Measurements from ENCODE around the gene SEMA6A. TPM values are rescaled to one million over a fixed set of nuclear protein-coding genes. Genes with fewer than 3 reads are reported as not detected.

SEMA6A gene
- polyA plus RNA-seq, 3 donors, result 0.16 TPM; not detected in 2

DNA sequence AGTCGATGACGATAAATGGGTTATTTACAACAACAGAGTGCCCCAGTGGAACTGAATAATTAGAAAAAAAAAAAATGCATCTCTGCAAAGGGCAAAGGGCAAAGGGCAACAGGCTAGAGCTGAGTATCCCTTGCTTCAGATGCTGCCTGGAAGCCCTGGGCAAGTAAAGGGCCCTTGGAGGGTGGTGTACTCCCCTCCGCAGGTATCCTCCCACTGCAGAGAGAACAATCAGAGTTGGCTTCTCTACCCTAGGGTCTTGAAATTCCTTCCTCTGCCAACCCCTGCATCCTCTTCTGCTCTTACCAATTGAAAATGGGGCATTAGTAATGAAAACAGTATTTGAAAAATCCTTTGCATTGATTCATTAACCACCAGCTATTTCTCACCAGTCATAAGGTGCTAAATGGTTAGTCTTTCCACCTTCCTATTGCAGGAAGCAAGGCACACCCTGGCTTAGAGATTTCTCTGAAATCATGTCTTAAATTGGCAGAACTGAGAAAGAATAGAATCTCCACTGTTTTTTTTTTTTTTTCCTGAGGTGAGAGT lies 122.6 kb downstream of the SEMA6A start:
- intact Hi-C loops (cut with micrococcal nuclease), result no loop called here
- no peaks in the 10 kb centered on the region for H3K27me3 ChIP-seq (ENCODE audit: control insufficient read depth in 2 of 2, insufficient read depth in 2 of 2, low read length in 2 of 2)

DNA sequence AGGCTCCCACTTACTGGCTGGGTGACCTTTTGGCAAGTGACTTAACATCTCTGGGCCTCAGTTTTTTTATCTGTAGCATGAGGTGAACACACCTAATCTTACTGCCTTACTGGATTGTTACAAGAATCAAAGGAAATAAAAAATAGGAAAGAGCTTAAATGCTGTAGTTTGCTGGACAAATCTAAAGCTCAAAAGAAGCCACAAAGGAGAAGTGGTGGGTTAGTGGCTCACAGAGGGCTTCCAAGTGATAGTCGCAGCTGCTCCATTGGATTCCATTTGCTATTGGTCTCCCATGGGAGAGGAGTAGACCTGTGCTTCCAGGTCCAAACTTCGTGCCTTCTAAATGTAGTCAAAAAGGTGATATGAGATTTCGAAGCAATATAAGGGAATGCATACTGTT lies 123.6 kb downstream of the SEMA6A start:
- intact Hi-C loops (cut with micrococcal nuclease), result no loop called here
- Histone ChIP-seq H3K4me2 (replicated peaks; ENCODE audit: extremely low read depth, low read length, poor library complexity, severe bottlenecking) (no peak overlapping the region), H3K9me3 (replicated peaks in 1 of 2; ENCODE audit: control insufficient read depth in 1 of 2, insufficient read depth in 1 of 2, low read length in 2 of 2) (peaks cover 11 to 14% of the 10 kb centered on the region in 2 donors), H4K20me1 (ENCODE audit: insufficient read depth, low read length) (no peaks in the 10 kb centered on the region), H3K27me3 (ENCODE audit: control insufficient read depth in 2 of 2, insufficient read depth in 2 of 2, low read length in 2 of 2) (no peaks in the 10 kb centered on the region), H3K79me2 (ENCODE audit: insufficient read depth, low read length) (no peaks in the 10 kb centered on the region), H2AFZ (ENCODE audit: insufficient read depth, low read depth, low read length, poor library complexity, severe bottlenecking) (no peak overlapping the region), H3K4me1 (ENCODE audit: control insufficient read depth in 1 of 2, insufficient read depth in 2 of 2, low read length in 2 of 2) (peaks cover 16 to 20% of the 10 kb centered on the region in 2 donors), H3K4me3 (replicated peaks in 1 of 3; ENCODE audit: low read depth in 2 of 3, low read length in 3 of 3) (no peak overlapping the region), H3K9ac (ENCODE audit: insufficient read depth, low read length, poor library complexity, severe bottlenecking) (no peak overlapping the region), H3K27ac (ENCODE audit: low read depth in 1 of 2, low read length in 2 of 2) (no peak overlapping the region), H3K36me3 (replicated peaks in 1 of 2; ENCODE audit: control insufficient read depth in 1 of 2, insufficient read depth in 2 of 2, low read length in 2 of 2) (peaks cover 0 to 7% of the 10 kb centered on the region in 2 donors)
- TF ChIP-seq, protein P1, sequence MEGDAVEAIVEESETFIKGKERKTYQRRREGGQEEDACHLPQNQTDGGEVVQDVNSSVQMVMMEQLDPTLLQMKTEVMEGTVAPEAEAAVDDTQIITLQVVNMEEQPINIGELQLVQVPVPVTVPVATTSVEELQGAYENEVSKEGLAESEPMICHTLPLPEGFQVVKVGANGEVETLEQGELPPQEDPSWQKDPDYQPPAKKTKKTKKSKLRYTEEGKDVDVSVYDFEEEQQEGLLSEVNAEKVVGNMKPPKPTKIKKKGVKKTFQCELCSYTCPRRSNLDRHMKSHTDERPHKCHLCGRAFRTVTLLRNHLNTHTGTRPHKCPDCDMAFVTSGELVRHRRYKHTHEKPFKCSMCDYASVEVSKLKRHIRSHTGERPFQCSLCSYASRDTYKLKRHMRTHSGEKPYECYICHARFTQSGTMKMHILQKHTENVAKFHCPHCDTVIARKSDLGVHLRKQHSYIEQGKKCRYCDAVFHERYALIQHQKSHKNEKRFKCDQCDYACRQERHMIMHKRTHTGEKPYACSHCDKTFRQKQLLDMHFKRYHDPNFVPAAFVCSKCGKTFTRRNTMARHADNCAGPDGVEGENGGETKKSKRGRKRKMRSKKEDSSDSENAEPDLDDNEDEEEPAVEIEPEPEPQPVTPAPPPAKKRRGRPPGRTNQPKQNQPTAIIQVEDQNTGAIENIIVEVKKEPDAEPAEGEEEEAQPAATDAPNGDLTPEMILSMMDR (IDR thresholded peaks at IDR 0.05), result no peak
- H3K4me3 Mint-ChIP-seq, result no peak overlapping the region
- no peak overlapping the region for H3K27ac Mint-ChIP-seq
- WGBS (ENCODE audit: insufficient coverage), result 50% methylated on average over 3 of the region's 3 CpGs
- H3K27me3 Mint-ChIP-seq (ENCODE audit: low read depth in 3 of 3), result peaks cover 0 to 2% (median 0%) of the 10 kb centered on the region in 3 donors
- H3K4me1 Mint-ChIP-seq, result peaks cover 28% of the 10 kb centered on the region
- DNase-seq, result no peak
- peaks cover 20 to 21% of the 10 kb centered on the region in 2 donors for H3K36me3 Mint-ChIP-seq
- H3K9me3 Mint-ChIP-seq, result peaks cover 4 to 14% (median 10%) of the 10 kb centered on the region in 7 donors

More for the DNA sequence above, 122.6 kb downstream of the SEMA6A start:
- TF ChIP-seq, protein P1 (IDR thresholded peaks at IDR 0.05), result no peak
- DNase-seq, result no peak
- no CpG with 5 or more reads among the region's 3 CpGs for WGBS (ENCODE audit: insufficient coverage)
- H3K4me2 ChIP-seq (replicated peaks; ENCODE audit: extremely low read depth, low read length, poor library complexity, severe bottlenecking), result no peak overlapping the region
- H3K4me3 Mint-ChIP-seq, result no peak overlapping the region
- no peak overlapping the region for H3K27ac ChIP-seq (ENCODE audit: low read depth in 1 of 2, low read length in 2 of 2)
- H3K9me3 Mint-ChIP-seq, result peaks cover 0 to 6% (median 4%) of the 10 kb centered on the region in 7 donors
- peak overlapping the region in 2 of 7 donors; percentile 10 to 30 for H3K27ac Mint-ChIP-seq
- H3K79me2 ChIP-seq (ENCODE audit: insufficient read depth, low read length), result no peaks in the 10 kb centered on the region
- H3K4me1 Mint-ChIP-seq, result peaks cover 28% of the 10 kb centered on the region
- H3K36me3 ChIP-seq (replicated peaks in 1 of 2; ENCODE audit: control insufficient read depth in 1 of 2, insufficient read depth in 2 of 2, low read length in 2 of 2), result peaks cover 0 to under 1% of the 10 kb centered on the region in 2 donors
- H3K36me3 Mint-ChIP-seq, result peaks cover 11 to 13% of the 10 kb centered on the region in 2 donors
- peaks cover 3 to 5% of the 10 kb centered on the region in 2 donors for H3K9me3 ChIP-seq (replicated peaks in 1 of 2; ENCODE audit: control insufficient read depth in 1 of 2, insufficient read depth in 1 of 2, low read length in 2 of 2)
- no peak overlapping the region for H2AFZ ChIP-seq (ENCODE audit: insufficient read depth, low read depth, low read length, poor library complexity, severe bottlenecking)
- H4K20me1 ChIP-seq (ENCODE audit: insufficient read depth, low read length), result no peaks in the 10 kb centered on the region
- no peak overlapping the region for H3K9ac ChIP-seq (ENCODE audit: insufficient read depth, low read length, poor library complexity, severe bottlenecking)
- H3K4me3 ChIP-seq (replicated peaks in 1 of 3; ENCODE audit: low read depth in 2 of 3, low read length in 3 of 3), result no peak overlapping the region
- peaks cover 0 to 2% (median 0%) of the 10 kb centered on the region in 3 donors for H3K27me3 Mint-ChIP-seq (ENCODE audit: low read depth in 3 of 3)
- peaks cover 16 to 20% of the 10 kb centered on the region in 2 donors for H3K4me1 ChIP-seq (ENCODE audit: control insufficient read depth in 1 of 2, insufficient read depth in 2 of 2, low read length in 2 of 2)

Measured in CD14-positive monocyte (primary cell).